B cell (primary cell): ENCODE data around the gene WDR41. TPM values are rescaled to one million over a fixed set of nuclear protein-coding genes. Genes with fewer than 3 reads are reported as not detected.

Experiments
- ATAC-seq: fragments of 200-7000 bp; cut with Tn5 transposase; one replicate; pipeline ENCODE4 v1.10.0; 2021; ENCODE audit warnings: low read depth, mild to moderate bottlenecking, moderate number of reproducible peaks, moderate library complexity
- CTCF ChIA-PET: fragments of 350-600 bp; sonication (Branson Sonifier 250); formaldehyde crosslinking; loops from one replicate; lab custom pipeline; 2021; ENCODE audit warnings: antibody characterized with exemption, inconsistent platforms; lab: Charles Lee
- POLR2A ChIA-PET: fragments of 350-600 bp; sonication (Branson Sonifier 250); formaldehyde crosslinking; loops from one replicate; lab custom pipeline; 2021; ENCODE audit warnings: antibody characterized with exemption; lab: Charles Lee
- DNase-seq: peaks from one replicate; pipeline ENCODE4 v3.0.0; 2013
- H2AFZ ChIP-seq: 2 replicates; pipeline ENCODE4 v1.6.1; 2012; ENCODE audit warnings: mild to moderate bottlenecking, low read depth, low read length; ENCODE audit not compliant: insufficient read depth, poor library complexity, severe bottlenecking
- H3K27ac ChIP-seq, 2 donors: 1 replicate in 1 of 2; 2 replicates in 1 of 2; pipeline ENCODE4 v1.5.1; 2012 to 2013; ENCODE audit warnings: low read length in 2 of 2, mild to moderate bottlenecking in 2 of 2, moderate library complexity in 1 of 2
- H3K27me3 ChIP-seq, 4 experiments: fragments of 200-600 bp in 1 of 4; sonication (generic) in 1 of 4; replicated peaks in 1 of 4; 1 replicate in 2 of 4; 2 replicates in 2 of 4; pipeline versions ENCODE4 v1.6.1 to v1.7.0; 2013 to 2016; ENCODE audit warnings: low read length in 3 of 4, mild to moderate bottlenecking in 2 of 4, mixed read lengths in 1 of 4, moderate library complexity in 1 of 4; ENCODE audit not compliant: insufficient read depth in 4 of 4, control insufficient read depth in 3 of 4; ENCODE audit errors: control extremely low read depth in 1 of 4
- H3K36me3 ChIP-seq, 2 experiments: replicated peaks in 1 of 2; 1 replicate in 1 of 2; 2 replicates in 1 of 2; pipeline versions ENCODE4 v1.6.1 to v1.7.1; 2013; ENCODE audit warnings: low read length in 1 of 2; ENCODE audit not compliant: insufficient read depth in 2 of 2, control insufficient read depth in 1 of 2; ENCODE audit errors: control extremely low read depth in 1 of 2, extremely low read depth in 1 of 2
- H3K4me1 ChIP-seq, 2 donors: fragments of 200-600 bp in 1 of 2; sonication (generic) in 1 of 2; 1 replicate in 1 of 2; 2 replicates in 1 of 2; pipeline versions ENCODE4 v1.5.1 to v1.6.1; 2013 to 2017; ENCODE audit warnings: low read length in 2 of 2; ENCODE audit not compliant: control insufficient read depth in 2 of 2, insufficient read depth in 2 of 2
- H3K4me2 ChIP-seq: replicated peaks from 2 replicates; pipeline ENCODE3; 2012; ENCODE audit warnings: mild to moderate bottlenecking, low read depth, low read length; ENCODE audit not compliant: poor library complexity, severe bottlenecking
- H3K4me3 ChIP-seq, 5 experiments: fragments of 200-600 bp in 1 of 5; sonication (generic) in 1 of 5; 1 replicate in 3 of 5; 2 replicates in 2 of 5; pipeline versions ENCODE4 v1.5.1 to v1.7.0; 2011 to 2016; ENCODE audit warnings: low read length in 4 of 5, mild to moderate bottlenecking in 4 of 5, low read depth in 2 of 5, control low read depth in 1 of 5, moderate library complexity in 1 of 5; ENCODE audit not compliant: insufficient read depth in 1 of 5; ENCODE audit errors: control extremely low read depth in 1 of 5, extremely low read depth in 1 of 5
- H3K79me2 ChIP-seq: fragments of 200-600 bp; sonication (generic); one replicate; pipeline ENCODE4 v1.6.0; 2016; ENCODE audit warnings: low read length; ENCODE audit not compliant: control insufficient read depth, insufficient read depth
- H3K9ac ChIP-seq: fragments of 200-600 bp; sonication (generic); 2 replicates; pipeline ENCODE4 v1.6.1; 2017; ENCODE audit warnings: mild to moderate bottlenecking, low read length, moderate library complexity
- H3K9me3 ChIP-seq, 3 donors: one replicate each; pipeline versions ENCODE4 v1.6.1 to v1.7.1; 2013; ENCODE audit warnings: low read length in 2 of 3; ENCODE audit not compliant: control insufficient read depth in 2 of 3, insufficient read depth in 1 of 3; ENCODE audit errors: control extremely low read depth in 1 of 3
- H4K20me1 ChIP-seq: 2 replicates; pipeline ENCODE4 v1.6.0; 2012; ENCODE audit warnings: mild to moderate bottlenecking, low read length; ENCODE audit not compliant: insufficient read depth, control insufficient read depth, poor library complexity, severe bottlenecking
- H3K27ac Mint-ChIP-seq: one replicate; pipeline ENCODE4 v1.8.0; 2021; ENCODE audit warnings: mixed read lengths
- H3K27me3 Mint-ChIP-seq: one replicate; pipeline ENCODE4 v1.8.0; 2021; ENCODE audit warnings: mixed read lengths
- H3K4me1 Mint-ChIP-seq: one replicate; pipeline ENCODE4 v1.8.0; 2021; ENCODE audit warnings: mixed read lengths
- H3K4me3 Mint-ChIP-seq: one replicate; pipeline ENCODE4 v1.8.0; 2021; ENCODE audit warnings: mixed read lengths
- H3K9me3 Mint-ChIP-seq: one replicate; pipeline ENCODE4 v1.8.0; 2022; ENCODE audit warnings: mixed read lengths; ENCODE audit not compliant: insufficient read depth
- EZH2 ChIP-seq: IDR thresholded peaks from 2 replicates; pipeline ENCODE4 v1.6.1; 2012; ENCODE audit warnings: borderline replicate concordance, low read depth, mild to moderate bottlenecking, moderate library complexity, low read length; ENCODE audit not compliant: insufficient read depth, poor library complexity, severe bottlenecking
- WGBS: methylation state at CpG from one replicate; pipeline ENCODE4 v1.1.5; 2013; ENCODE audit warnings: missing lambda C conversion rate; ENCODE audit not compliant: insufficient coverage; 5-methylcytosine and 5-hydroxymethylcytosine counted together
- intact Hi-C: fragments of 100-400 bp; cut with micrococcal nuclease; formaldehyde crosslinking; loops from one replicate; pipeline ENCODE4 v1.10.0; 2022
- polyA plus RNA-seq: library from polyadenylated mRNA; depleted of rRNA; stranded (reverse); fragments of >200 nt; gene quantifications from 2 replicates; pipeline ENCODE4 v1.2.3, GENCODE V29; 2012
- total RNA-seq, 2 donors: library from RNA; stranded (reverse); fragments of 120-200 nt in 1 of 2; gene quantifications; 1 replicate in 1 of 2; 2 replicates in 1 of 2; pipeline versions ENCODE4 v1.2.3 to v1.2.4, GENCODE V29; 2013 to 2022
- TF ChIP-seq, protein P1 (sequence below): fragments of 200-600 bp; IDR thresholded peaks from one replicate; pipeline ENCODE4 v1.8.0; 2022; ENCODE audit warnings: antibody characterized with exemption, mild to moderate bottlenecking

WDR41 gene
- total and polyA plus RNA-seq, 2 donors (not counting 1 experiment from before 2014, with no cell fraction given): 9.0 to 30.6 TPM

DNA sequence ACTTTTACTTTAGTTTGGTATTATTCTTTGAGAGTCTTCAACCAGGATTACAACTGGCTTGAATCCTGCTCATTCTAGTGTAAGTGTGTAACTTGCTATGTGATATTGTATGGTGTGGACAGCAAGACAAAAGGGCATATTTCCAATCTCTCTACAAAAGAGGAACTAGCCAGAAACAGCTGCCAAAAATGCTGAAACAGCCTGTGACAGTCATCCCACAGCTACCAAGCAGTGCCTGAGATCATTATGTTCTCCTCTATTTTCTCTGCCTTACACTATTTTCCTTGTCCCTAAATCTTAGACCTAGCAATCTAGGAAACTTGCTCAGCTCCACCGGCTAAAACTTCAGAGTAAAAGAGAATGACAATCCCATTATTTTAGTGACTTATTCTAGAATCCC is 42.8 kb downstream of the WDR41 start:
- DNase-seq: no peak
- Histone ChIP-seq H3K4me2 (no peak overlapping the region), H3K36me3 (peaks cover 17 to 35% of the 10 kb centered on the region in 2 experiments), H3K79me2 (no peaks in the 10 kb centered on the region), H3K27ac (no peak overlapping the region), H4K20me1 (no peaks in the 10 kb centered on the region), H2AFZ (no peak overlapping the region), H3K27me3 (no peaks in the 10 kb centered on the region), H3K9me3 (no peaks in the 10 kb centered on the region), H3K4me1 (no peaks in the 10 kb centered on the region), H3K4me3 (no peak overlapping the region), H3K9ac (no peak overlapping the region)
- Mint-ChIP-seq H3K27ac (no peak overlapping the region), H3K4me1 (no peaks in the 10 kb centered on the region), H3K4me3 (no peak overlapping the region), H3K27me3 (no peaks in the 10 kb centered on the region), H3K9me3 (peaks cover 2% of the 10 kb centered on the region)
- no peak for ATAC-seq
- TF ChIP-seq, protein P1, sequence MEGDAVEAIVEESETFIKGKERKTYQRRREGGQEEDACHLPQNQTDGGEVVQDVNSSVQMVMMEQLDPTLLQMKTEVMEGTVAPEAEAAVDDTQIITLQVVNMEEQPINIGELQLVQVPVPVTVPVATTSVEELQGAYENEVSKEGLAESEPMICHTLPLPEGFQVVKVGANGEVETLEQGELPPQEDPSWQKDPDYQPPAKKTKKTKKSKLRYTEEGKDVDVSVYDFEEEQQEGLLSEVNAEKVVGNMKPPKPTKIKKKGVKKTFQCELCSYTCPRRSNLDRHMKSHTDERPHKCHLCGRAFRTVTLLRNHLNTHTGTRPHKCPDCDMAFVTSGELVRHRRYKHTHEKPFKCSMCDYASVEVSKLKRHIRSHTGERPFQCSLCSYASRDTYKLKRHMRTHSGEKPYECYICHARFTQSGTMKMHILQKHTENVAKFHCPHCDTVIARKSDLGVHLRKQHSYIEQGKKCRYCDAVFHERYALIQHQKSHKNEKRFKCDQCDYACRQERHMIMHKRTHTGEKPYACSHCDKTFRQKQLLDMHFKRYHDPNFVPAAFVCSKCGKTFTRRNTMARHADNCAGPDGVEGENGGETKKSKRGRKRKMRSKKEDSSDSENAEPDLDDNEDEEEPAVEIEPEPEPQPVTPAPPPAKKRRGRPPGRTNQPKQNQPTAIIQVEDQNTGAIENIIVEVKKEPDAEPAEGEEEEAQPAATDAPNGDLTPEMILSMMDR: no peak
- TF ChIP-seq EZH2: no peak
- ChIA-PET CTCF (no interaction called here), POLR2A (no interaction called here)
- intact Hi-C loops: no loop called here
- 43% methylated on average over 1 of the region's 1 CpG for WGBS

- Histone ChIP-seq H3K4me3 (no peak overlapping the region), H3K27ac (no peak overlapping the region), H3K27me3 (no peaks in the 10 kb centered on the region), H2AFZ (no peak overlapping the region), H3K9me3 (no peaks in the 10 kb centered on the region), H3K79me2 (no peaks in the 10 kb centered on the region), H4K20me1 (no peaks in the 10 kb centered on the region), H3K9ac (no peak overlapping the region), H3K4me1 (no peaks in the 10 kb centered on the region), H3K4me2 (no peak overlapping the region), H3K36me3 (peaks cover 16 to 34% of the 10 kb centered on the region in 2 experiments)
- CTCF ChIA-PET: no interaction called here
- H3K27me3 Mint-ChIP-seq: no peaks in the 10 kb centered on the region
- no peak for TF ChIP-seq EZH2
- TF ChIP-seq, protein P1: no peak
- no peak overlapping the region for H3K4me3 Mint-ChIP-seq
- H3K27ac Mint-ChIP-seq: no peak overlapping the region
- WGBS: 100% methylated on average over 1 of the region's 1 CpG
- DNase-seq (no peak), ATAC-seq (no peak)
- H3K9me3 Mint-ChIP-seq: peaks cover 2% of the 10 kb centered on the region
- H3K4me1 Mint-ChIP-seq: no peaks in the 10 kb centered on the region
- POLR2A ChIA-PET: no interaction called here
- intact Hi-C loops: no loop called here
Measured at GRCh38 chr5:77448831-77449230, 43.3 kb downstream of the WDR41 start.
